Tibial nerve (tissue), 4 donors: Measurements from ENCODE around the gene AFG3L2. TPM values are rescaled to one million over a fixed set of nuclear protein-coding genes. Genes with fewer than 3 reads are reported as not detected.

Experiments
- DNase-seq, 2 donors: peaks; one replicate each; pipeline ENCODE4 v3.0.0-alpha.2; 2019; ENCODE audit warnings: low spot score in 2 of 2
- H3K27ac ChIP-seq, 4 donors: fragments of 200-600 bp; sonication (generic) in 3 of 4; one replicate each; pipeline ENCODE4 v1.5.1; 2017 to 2019; ENCODE audit warnings: mild to moderate bottlenecking in 1 of 4
- H3K27me3 ChIP-seq, 2 donors: fragments of 200-600 bp; sonication (generic) in 1 of 2; one replicate each; pipeline versions ENCODE4 v1.5.1 to v1.6.0; 2017 to 2019
- H3K36me3 ChIP-seq, 3 donors: fragments of 200-600 bp; sonication (generic); one replicate each; pipeline ENCODE4 v1.5.1; 2018 to 2019
- H3K4me1 ChIP-seq, 4 donors: fragments of 200-600 bp; sonication (generic) in 3 of 4; one replicate each; pipeline ENCODE4 v1.5.1; 2017 to 2019
- H3K4me3 ChIP-seq, 4 donors: fragments of 200-600 bp; sonication (generic) in 3 of 4; one replicate each; pipeline ENCODE4 v1.5.1; 2017 to 2019; ENCODE audit warnings: mild to moderate bottlenecking in 1 of 4, moderate library complexity in 1 of 4
- H3K9me3 ChIP-seq, 4 donors: fragments of 200-600 bp; sonication (generic) in 3 of 4; one replicate each; pipeline ENCODE4 v1.5.1; 2017 to 2019
- EP300 ChIP-seq, 2 donors: sonication (generic); formaldehyde crosslinking; IDR thresholded peaks; one replicate each; pipeline ENCODE4 v1.6.1; 2017; ENCODE audit warnings: antibody characterized with exemption in 2 of 2, mild to moderate bottlenecking in 1 of 2
- POLR2A ChIP-seq, 2 donors: fragments of 450-650 bp; IDR thresholded peaks; one replicate each; pipeline ENCODE4 v1.6.1; 2017; ENCODE audit warnings: antibody characterized with exemption in 2 of 2, mild to moderate bottlenecking in 2 of 2, moderate library complexity in 2 of 2
- WGBS, 2 donors: methylation state at CpG; one replicate each; pipeline ENCODE4 v1.1.5; 2018; 5-methylcytosine and 5-hydroxymethylcytosine counted together
- total RNA-seq, 4 donors: library from RNA; depleted of rRNA; stranded (reverse); fragments of >200 nt; gene quantifications; one replicate each; pipeline ENCODE4 v1.1.0, GENCODE V29; 2016
- TF ChIP-seq, protein P1 (sequence below), 5 experiments: fragments of 200-600 bp in 3 of 5; fragments of 450-650 bp in 2 of 5; sonication (generic) in 3 of 5; IDR thresholded peaks; one replicate each; pipeline ENCODE4 v1.5.1; 2016 to 2019; ENCODE audit warnings: antibody characterized with exemption in 5 of 5, mild to moderate bottlenecking in 3 of 5, moderate library complexity in 2 of 5

Gene AFG3L2
- total RNA-seq, 4 donors from 2014 or later = 35.7 to 54.8 (median 42.5) TPM

DNA sequence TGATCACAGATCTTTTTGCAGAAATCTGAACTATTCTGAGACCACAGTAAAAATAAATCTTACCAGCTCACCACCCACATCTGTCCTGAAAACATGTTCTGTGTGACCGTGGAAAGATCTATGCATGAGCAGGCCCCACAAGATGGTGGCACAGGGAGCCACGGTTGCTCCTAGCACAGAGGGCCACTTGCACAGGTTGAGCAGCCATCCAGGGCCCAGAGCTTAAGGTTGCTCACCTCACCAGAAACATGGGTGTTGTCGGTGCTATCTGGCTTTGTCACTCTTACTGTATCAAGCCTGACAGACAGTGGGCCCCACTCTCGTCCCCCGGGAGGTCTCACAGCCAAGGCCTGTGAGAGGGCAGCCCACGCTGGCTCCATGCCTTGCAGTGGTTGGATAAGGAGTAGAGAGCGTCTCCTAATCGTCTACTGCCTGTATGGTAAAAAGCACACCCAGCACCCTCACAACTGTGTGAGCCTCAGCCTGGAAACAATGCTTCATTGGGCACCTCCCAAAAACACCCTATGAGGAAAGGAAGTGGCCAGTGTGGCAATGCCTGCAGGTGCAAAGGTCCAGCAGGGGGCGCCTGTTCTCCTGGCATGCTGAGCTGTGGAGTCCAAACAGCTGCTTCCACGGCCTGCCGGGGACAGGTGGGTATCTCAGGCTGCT is 49.4 kb downstream of the AFG3L2 start:
- Histone ChIP-seq H3K27me3 (no peaks in the 10 kb centered on the region), H3K27ac (no peak overlapping the region), H3K4me1 (peaks cover 0 to 10% (median 0%) of the 10 kb centered on the region in 4 donors), H3K4me3 (no peak overlapping the region), H3K36me3 (peaks cover 2 to 87% (median 22%) of the 10 kb centered on the region in 3 donors), H3K9me3 (no peaks in the 10 kb centered on the region)
- no peak for TF ChIP-seq POLR2A (IDR thresholded peaks at IDR 0.05)
- TF ChIP-seq, protein P1, sequence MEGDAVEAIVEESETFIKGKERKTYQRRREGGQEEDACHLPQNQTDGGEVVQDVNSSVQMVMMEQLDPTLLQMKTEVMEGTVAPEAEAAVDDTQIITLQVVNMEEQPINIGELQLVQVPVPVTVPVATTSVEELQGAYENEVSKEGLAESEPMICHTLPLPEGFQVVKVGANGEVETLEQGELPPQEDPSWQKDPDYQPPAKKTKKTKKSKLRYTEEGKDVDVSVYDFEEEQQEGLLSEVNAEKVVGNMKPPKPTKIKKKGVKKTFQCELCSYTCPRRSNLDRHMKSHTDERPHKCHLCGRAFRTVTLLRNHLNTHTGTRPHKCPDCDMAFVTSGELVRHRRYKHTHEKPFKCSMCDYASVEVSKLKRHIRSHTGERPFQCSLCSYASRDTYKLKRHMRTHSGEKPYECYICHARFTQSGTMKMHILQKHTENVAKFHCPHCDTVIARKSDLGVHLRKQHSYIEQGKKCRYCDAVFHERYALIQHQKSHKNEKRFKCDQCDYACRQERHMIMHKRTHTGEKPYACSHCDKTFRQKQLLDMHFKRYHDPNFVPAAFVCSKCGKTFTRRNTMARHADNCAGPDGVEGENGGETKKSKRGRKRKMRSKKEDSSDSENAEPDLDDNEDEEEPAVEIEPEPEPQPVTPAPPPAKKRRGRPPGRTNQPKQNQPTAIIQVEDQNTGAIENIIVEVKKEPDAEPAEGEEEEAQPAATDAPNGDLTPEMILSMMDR (IDR thresholded peaks at IDR 0.05) = peak; percentile 52 to 69 (median 62)
- WGBS, 2 donors = 59 to 75% methylated on average over 6 to 11 of the region's 11 CpGs
- DNase-seq = peak; percentile 56 to 66

DNA sequence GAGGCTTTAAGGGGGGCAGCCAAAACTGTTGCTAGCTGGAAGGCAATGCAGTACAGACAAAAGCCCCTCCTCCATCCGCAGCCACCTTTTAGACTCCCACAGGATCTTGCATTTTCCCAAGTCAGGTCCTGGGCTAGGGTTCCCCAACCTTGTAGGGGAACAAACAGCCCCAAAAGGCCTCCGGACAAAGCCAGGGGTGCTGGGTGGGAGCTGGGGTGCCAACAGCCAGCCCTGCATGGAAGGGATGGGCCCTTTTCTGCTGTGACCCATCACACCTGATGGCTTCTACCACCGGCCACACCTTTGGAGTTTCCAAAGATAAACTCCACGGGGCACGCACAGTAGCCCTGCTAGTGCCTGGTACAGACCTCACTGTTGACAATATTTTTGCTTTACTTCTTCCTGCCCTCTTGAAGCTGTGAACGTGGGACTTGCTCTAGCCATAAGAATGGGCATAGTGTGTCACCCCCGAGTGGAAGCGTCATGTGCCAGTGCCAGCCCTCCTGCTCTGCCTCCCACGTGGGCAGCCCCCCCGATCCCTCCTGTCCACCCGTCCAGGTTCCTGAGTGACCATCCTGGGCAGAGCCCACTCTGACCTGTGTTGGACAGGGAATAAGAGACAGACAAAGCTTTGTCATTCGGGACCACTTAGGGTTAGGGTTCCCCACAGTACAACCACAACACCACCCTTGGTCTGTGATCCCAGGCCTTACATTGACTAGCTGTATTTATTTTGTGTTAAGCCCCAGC is 50.1 kb downstream of the AFG3L2 start:
- 89 to 90% methylated on average over 12 of the region's 12 CpGs for WGBS, 2 donors
- Histone ChIP-seq H3K36me3 (peaks cover 2 to 95% (median 22%) of the 10 kb centered on the region in 3 donors), H3K27ac (no peak overlapping the region), H3K9me3 (no peaks in the 10 kb centered on the region), H3K4me1 (peaks cover 0 to 12% (median under 1%) of the 10 kb centered on the region in 4 donors), H3K4me3 (no peak overlapping the region), H3K27me3 (no peaks in the 10 kb centered on the region)
- no peak for DNase-seq
- no peak for TF ChIP-seq POLR2A (IDR thresholded peaks at IDR 0.05)
- TF ChIP-seq, protein P1 (IDR thresholded peaks at IDR 0.05) = no peak

DNA sequence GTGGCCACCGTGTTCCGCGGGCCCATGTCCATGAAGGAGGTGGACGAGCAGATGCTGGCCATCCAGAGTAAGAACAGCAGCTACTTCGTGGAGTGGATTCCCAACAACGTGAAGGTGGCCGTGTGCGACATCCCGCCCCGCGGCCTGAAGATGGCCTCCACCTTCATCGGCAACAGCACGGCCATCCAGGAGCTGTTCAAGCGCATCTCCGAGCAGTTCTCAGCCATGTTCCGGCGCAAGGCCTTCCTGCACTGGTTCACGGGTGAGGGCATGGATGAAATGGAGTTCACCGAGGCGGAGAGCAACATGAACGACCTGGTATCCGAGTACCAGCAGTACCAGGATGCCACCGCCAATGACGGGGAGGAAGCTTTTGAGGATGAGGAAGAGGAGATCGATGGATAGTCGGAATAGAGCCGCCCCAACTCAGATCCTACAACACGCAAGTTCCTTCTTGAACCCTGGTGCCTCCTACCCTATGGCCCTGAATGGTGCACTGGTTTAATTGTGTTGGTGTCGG is 51.2 kb downstream of the AFG3L2 start:
- no peaks in the 10 kb centered on the region for H3K27me3 ChIP-seq
- H3K4me3 ChIP-seq = no peak overlapping the region
- no peak overlapping the region for H3K27ac ChIP-seq
- TF ChIP-seq POLR2A (IDR thresholded peaks at IDR 0.05) (no peak), EP300 (IDR thresholded peaks at IDR 0.05) (no peak)
- TF ChIP-seq, protein P1 (IDR thresholded peaks at IDR 0.05) = no peak
- H3K36me3 ChIP-seq = peaks cover 2 to 97% (median 22%) of the 10 kb centered on the region in 3 donors
- DNase-seq = no peak
- 94 to 97% methylated on average over 27 to 29 of the region's 29 CpGs for WGBS, 2 donors
- no peaks in the 10 kb centered on the region for H3K9me3 ChIP-seq
- peaks cover 0 to 23% (median 3%) of the 10 kb centered on the region in 4 donors for H3K4me1 ChIP-seq

DNA sequence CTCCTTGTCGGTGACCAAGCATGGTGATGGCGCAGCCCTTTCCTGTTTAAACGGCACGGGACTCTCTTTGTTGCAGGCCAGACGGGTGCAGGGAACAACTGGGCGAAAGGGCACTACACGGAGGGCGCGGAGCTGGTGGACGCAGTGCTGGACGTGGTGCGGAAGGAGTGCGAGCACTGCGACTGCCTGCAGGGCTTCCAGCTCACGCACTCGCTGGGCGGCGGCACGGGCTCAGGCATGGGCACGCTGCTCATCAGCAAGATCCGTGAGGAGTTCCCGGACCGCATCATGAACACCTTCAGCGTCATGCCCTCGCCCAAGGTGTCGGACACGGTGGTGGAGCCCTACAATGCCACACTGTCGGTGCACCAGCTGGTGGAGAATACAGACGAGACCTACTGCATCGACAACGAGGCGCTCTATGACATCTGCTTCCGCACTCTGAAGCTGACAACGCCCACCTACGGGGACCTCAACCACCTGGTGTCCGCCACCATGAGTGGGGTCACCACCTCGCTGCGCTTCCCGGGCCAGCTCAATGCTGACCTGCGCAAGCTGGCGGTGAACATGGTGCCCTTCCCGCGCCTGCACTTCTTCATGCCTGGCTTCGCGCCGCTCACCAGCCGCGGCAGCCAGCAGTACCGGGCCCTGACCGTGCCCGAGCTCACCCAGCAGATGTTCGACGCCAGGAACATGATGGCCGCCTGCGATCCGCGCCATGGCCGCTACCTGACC is 51.9 kb downstream of the AFG3L2 start:
- WGBS, 2 donors = 97 to 98% methylated on average over 45 to 57 of the region's 58 CpGs
- Histone ChIP-seq H3K4me3 (no peak overlapping the region), H3K27me3 (no peaks in the 10 kb centered on the region), H3K4me1 (peaks cover 0 to 28% (median 3%) of the 10 kb centered on the region in 4 donors), H3K27ac (no peak overlapping the region), H3K36me3 (peaks cover 2 to 90% (median 22%) of the 10 kb centered on the region in 3 donors), H3K9me3 (no peaks in the 10 kb centered on the region)
- no peak for TF ChIP-seq POLR2A (IDR thresholded peaks at IDR 0.05)
- TF ChIP-seq, protein P1 (IDR thresholded peaks at IDR 0.05) = no peak
- no peak for TF ChIP-seq EP300 (IDR thresholded peaks at IDR 0.05)
- DNase-seq = no peak
